Lung microvascular endothelial cell (primary cell): ENCODE measurements around the gene GMFB. TPM values are rescaled to one million over a fixed set of nuclear protein-coding genes. Genes with fewer than 3 reads are reported as not detected.

Source experiments
- DNase-seq, 2 donors: peaks; one replicate each; pipeline versions ENCODE4 v3.0.0 to v3.0.0-alpha.2; 2010; ENCODE audit warnings: low read depth in 2 of 2
- total RNA-seq: library from RNA; depleted of rRNA; stranded (reverse); fragments of >200 nt; gene quantifications from 2 replicates; pipeline ENCODE4 v1.2.1, GENCODE V29; 2014

GMFB gene
- total RNA-seq, result 68.9 and 82.3 TPM in 2 replicates

DNA sequence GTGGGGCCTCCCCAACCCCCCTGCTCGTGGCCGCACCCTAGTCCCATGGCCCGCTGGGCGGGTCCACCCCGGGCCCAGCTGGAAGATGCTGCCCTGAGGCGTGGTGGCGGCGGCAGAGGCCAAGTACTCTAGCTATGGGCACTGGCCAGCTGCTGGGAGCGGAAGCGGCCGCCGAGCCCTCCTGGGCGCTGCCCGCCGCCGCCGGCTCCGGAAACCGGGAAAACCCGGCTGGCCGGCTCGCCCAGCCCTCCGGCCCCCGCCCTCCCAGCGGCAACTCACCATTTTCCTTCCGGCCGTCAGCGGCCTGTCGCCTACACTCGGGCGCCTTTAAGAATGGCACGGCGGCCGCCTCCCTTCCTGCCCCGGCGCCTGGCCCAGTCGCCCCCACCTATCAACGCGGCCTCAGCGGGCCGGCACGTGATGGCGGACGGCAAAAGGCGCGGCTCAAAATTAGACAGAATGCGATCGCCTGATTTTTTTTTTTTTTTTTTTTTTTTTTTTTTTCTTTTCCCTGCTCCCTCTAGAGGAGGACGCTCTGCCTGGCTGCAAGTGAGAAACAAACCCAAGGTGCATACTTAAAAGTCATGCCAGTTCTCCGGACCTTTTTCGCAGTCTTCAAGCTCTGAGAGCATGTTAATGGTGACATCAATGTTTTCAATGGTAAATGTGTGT, at the start of gene GMFB:
Gene GMFB (minus strand): TSS at position 335 of the 672 bp plus-strand sequence. CDS start 53 bp downstream, at position 282.
- DNase-seq, result peak; percentile 94 to 97

DNA sequence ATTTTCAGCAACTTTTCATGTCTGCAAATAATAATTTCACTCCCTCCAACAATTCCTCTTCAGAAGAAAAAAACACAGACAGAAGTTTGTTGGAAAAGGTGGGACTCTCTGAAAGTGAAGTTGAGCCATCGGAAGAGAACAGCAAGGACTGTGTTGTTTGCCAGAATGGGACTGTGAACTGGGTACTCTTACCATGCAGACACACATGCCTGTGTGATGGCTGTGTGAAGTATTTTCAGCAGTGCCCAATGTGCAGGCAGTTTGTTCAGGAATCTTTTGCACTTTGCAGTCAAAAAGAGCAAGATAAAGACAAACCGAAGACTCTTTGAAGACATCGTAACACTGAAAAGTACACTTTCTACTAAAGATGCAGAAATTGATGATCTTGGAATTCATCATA, 49.3 kb upstream of the GMFB start:
- no peak for DNase-seq

DNA sequence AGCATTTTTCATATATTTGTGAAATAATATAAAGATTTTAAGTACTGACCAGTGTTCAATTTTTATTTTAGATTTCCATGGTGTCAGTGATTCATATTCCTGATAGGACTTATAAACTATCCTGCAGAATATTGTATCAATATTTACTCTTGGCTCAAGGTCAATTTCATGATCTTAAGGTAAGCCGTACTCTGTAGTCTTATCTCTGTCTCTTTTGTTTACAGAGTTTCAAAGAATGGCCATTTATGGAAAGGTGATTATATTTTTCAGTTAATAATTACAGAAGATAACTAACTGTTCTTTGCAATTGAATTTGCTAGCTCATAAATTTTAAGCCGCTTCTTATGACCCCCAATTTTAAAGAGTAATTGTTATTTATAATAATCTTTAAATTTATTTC, 48.9 kb upstream of the GMFB start:
- no peak for DNase-seq

DNA sequence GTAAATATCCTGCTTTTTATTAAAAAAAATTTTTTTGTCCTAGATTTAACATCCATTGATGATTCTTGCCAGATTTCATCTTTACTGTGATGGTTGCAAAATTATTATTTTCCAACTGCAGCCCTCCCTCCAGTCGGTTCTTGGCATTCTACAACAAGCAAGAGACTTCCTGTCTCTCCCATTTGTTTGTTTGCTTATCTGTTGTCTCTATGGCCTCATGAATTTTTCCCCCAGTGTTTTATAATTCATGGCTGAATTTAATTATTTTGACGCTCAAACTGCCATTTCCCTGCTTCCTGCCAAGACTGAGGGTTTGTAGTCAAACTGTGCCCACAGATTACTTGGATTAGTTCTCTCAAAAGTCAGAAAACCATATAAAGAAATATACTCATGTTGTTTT, 46.9 kb upstream of the GMFB start:
- no peak for DNase-seq

DNA sequence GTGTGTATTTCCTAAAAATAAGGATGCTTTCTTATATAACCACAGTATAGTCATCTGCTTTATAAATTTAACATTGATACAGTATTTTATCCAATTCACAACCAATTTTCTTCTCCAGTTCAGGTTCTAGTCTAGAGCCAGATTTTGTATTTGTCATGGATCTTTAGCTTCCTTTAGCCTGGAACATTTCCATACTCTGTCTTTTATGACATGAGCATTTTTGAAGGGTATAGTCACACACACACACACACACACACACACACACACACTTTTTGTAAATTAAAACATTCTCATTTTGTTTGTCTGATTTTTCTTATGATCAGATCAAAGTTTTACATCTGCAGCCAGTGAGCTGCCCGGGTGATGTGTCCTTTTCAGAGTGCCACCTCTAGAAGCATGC, 46.3 kb upstream of the GMFB start:
- no peak for DNase-seq

DNA sequence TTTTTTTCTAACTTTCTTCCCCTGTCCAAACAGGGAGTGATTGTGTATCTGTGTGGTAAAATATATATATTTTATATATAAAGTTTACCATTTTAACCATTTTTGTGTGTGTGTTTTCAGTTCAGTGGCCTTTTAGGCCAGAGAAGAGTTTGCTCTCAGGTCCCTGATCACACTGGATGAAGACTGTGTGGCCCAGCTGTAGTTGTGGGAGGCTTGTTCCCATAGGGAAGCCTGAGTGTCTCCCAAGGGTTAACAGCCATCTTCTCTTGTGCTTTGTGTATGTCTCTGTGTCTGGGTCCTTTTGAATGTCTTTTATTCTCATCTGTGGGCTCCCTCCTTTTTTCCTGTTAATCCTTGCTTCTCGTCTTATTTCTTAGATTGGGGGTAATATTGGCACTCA, 44.3 kb upstream of the GMFB start:
- DNase-seq, result no peak

DNA sequence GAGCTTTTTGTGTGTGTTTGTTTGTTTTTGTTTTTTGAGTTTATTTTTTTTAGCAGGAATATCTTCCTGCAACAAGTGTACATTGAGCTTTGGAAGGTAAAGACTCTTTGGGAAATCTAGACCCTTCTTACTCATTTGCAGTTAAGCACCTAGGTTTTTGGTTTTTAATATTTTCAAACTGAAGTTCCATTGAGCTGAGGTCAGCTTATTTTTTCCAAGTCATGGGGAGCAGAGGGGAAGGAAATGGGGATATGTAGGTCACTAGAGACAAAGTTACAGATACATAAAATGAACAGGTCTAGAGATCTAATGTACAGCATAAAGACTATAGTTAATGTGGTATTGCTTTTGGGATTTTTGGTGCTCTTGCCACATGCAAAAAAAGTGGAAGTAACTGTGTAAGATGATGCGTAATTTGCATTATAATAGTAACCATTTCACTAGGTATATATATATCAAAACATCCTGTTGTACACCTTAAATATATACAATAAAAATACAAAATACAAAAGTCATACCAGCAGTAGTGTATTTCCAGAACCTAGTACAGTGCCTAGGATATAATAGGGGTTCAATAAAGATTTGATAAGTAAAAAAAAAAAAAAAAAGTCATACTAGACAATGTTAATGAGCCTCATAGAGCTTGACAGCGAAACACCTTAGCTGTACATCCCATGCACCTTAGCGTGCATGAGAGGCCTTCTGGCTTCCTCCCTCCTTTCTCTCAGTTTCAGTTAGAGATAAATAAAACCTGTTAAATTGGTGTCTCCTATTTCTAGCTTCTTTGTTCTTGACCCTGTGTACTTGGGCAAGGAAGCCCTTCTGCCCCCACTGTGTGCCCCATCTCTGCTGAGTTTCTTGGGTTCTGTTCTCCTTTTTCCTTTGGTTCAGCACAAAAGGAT, 43.6 kb upstream of the GMFB start:
- no peak for DNase-seq

DNA sequence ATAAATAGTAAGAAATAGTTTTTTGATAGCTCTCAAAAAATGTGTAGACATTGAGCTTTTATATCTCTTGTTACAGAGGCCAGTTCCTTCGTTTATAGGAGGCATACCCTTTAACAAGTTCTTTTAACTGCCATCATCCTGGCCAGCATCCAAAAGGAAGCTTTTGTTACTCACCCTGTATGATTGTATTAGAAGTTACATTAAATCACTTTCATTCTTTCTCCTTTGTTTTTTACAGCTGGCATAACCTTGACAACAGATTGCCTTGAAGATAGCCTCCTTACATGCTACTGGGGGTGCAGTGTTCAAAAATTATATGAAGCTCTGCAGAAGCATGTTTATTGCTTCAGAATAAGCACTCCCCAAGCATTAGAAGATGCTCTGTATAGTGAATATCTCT, 41.0 kb upstream of the GMFB start:
- peak; percentile 55 to 92 for DNase-seq

DNA sequence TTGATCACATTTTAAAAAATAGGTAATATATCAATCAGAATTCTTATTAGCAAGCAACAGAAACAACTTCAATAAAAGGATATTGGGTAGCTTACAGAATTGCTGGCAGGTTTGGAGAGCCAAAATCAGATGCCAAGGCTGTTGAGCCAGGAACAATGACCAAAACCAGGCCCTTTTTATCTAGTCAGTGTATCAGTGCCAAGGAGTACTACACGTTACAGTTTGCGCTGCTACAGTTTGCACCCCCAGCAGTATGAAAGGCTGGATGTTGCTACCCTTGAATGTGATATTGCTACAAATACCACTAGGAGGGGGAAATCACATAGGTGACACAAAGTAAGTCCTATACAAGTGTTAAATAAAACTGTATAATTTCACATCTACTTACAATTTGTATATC, 40.2 kb upstream of the GMFB start:
- DNase-seq, result no peak

DNA sequence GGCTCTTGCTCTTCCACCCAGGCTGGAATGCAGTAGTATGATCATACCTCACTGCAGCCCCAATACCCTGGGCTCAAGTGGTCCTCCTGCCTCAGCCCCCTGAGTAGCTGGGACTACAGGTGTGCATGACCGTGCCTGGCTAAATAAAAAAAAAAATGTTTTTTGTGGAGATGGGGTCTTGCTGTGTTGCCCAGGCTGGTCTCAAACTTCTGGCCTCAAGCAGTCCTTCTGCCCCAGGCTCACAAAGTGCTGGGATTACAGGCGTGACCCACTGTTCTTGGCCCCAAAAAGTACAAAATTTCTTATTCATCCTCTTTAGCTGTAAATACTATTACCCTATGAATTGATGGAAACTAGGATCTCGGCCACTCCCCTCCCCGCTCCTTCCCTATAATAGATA, 35.6 kb upstream of the GMFB start:
- no peak for DNase-seq

DNA sequence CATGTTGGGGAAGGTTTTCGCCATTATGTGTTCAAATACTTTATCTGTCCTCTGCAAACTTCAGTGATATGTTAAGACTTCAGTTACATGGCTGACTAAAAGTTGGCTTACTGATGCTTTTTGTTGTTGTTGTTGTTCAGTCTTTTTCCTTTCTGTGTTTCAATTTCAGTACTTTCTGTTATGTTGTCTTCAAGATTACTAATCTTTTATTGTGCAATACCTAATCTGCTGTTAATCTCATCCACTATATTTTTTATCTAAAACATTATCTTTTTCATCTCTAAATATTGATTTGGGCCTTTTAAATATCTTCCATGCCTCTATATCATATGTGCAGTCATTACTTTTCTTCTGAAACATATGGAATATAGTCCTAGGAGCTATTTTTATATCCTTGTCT, 27.9 kb upstream of the GMFB start:
- DNase-seq, result no peak

DNA sequence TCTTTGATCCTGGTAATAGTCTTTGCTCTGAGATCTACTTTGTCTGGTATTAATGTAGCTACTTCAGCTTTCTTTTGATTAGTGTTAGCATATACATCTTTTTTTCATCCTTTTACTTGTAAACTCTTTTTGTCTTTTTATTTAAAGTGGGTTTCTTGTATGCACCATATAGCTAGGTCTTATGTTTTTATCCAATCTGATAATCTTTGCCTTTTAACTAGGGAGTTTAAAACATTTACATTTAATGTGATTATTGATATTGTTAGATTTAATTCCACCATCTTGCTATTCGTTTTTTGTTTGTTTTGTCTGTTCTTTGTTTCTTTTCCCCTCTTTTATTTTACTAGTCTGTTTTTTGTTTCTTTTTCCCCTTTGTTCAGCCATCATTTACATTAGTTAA, 26.9 kb upstream of the GMFB start:
- DNase-seq, result no peak

DNA sequence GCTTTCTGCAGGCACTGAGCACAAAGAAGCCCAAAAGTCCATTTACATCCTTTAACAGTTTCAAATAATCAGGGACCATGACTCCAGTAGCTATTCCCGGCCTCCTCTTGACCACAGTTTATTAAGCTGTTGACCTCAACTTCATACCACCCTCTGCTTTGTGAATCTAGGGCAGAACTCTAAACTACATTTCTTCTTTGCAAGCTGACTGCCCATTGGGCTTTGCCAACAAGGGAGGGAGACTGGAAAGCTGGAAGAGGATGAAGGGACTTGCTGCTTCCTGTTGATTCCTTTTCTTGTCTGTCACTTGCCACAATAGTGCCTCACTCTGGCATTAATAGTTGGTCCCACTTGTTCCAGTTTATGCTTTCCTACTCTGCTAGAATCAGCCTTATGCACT, 23.6 kb upstream of the GMFB start:
- no peak for DNase-seq

DNA sequence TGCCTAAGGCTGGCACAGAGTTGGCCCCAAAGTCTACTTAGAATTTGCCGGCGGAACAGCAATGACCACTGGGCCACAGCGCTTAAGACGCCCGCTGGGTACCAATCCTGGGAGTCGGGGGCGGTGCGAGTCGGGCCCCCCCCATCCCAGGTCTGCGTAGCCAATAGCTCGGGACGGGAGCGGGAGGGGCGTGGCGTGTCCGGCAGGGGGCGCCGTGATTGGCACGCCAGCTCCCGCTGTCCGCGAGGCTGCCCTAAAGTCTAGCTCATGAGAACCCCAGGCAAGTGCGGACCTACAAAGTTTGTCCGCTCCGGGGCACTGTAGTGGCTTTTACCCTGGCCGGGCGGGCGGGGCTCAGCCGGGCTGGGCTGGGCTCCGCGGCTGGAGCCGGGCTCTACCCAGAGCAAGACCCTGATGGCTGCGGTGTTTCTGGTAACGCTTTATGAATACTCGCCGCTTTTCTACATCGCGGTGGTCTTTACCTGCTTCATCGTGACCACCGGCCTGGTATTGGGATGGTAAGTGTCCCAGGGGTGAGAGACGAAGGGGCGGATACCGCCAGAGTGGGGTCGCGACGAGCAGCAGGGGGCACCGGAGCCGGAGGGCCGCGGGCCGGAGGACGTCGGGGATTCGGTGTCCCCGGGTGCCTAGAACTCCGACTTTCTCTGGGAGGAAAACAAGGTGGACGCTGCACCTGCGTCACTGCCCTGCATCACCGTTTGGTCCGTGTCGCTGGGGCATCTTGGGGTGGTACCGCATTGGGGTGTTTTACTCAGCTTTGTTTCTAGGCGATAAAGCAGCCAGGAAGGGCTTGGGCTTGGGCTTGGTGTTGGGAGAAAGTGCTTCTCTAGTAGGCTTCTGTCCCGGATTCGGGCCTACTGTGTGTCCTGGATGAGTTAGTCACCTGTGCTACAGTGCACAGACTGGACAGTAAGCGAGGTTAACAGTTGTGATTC, 21.0 kb upstream of the GMFB start, which contains the start of gene CGRRF1:
Gene CGRRF1 (plus strand): TSS at position 361 of the 956 bp plus-strand sequence. CDS start 54 bp downstream, at position 415.
- peak; percentile 99 for DNase-seq

DNA sequence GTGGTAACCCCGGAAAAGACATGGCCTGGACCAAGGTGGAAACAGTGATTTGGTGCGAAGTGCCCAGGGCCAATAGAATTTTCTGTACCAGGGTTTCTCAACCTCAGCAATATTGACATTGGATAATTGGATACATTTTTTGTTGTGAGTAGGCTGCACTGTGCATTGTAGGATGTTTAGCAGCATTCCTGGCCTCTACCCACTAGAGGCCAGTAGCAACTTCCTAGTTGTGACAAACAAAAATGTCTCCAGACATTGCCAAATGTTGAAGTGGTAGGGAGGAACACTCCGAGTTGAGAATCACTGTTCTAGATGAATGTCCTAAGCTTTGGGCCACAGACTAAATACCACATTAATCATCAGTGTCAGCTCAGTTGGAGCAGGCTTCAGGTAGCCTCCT, 14.7 kb upstream of the GMFB start:
- DNase-seq, result peak; percentile 24 to 55

DNA sequence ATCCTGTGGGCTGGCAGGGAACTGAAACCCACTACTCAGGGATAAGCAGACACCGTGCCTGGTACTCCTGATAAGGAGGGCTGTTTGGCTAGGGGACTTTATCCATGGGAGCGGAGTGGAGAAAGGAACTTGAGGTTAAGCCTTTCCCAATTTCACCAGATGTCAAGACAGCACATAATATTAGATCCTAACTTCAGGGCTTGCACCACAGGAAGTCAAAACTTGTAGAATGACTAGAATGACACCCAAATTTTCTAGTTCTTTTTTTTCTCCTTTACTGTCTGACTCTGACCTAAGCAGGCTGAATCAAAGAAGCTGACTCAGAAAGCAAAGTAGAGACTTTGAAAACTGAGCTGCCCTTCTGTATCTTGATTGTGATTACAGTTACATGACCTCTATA, 13.8 kb upstream of the GMFB start:
- DNase-seq, result no peak

DNA sequence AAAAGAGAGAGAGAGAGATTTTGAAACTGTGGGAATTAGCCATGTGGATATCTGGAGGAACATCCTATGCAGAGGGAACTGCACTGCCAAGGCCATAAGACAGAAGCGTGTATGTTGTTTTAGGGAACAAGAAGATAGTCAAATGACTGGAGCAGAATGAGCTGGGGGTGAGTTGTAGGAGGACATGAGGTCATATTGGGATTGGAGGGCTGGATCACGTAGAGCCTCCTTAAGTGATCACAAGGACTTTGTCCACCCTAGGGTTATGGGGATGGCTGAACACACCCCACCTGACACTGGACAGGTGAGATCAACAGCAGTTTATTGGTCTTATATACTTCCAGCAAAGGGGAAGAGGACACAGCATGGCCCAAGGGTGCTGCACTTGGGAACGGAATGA, 12.7 kb upstream of the GMFB start:
- no peak for DNase-seq

DNA sequence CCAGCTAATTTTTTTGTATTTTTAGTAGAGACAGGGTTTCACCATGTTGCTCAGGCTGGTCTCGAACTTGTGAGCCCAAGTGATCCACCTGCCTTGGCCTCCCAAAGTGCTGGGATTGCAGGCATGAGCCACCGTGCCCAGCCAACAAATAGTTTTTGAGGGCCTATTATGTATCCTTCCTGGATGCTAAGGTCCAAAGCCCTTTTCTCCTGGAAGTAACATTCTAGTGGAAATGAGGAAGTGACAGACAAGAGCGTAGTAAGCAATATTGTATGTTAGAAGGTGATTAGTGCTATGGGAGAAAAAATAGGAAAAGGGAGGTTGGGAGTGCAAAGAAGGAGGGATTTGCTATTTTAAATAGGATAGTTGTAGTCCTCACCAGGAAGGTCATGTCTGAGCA, 12.0 kb upstream of the GMFB start:
- no peak for DNase-seq

DNA sequence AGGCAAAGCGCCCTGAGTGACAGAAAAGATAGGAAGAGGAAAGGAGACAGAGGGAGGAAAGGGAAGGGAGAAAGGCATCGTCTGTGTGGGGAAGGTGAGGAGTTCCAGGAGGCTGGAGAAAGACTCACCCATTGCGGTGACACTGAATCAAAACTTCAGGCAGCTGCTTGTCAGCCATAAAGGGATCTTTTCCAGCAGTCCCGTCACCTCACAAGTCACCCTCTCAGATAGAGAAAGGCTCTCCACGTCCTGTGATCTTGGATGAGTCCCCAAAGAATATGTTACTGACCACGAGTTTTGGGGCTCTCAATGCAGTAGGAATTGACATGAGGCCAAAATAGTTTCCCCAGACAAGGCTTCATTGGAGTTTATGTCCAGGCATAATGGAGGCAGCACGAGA, 9.8 kb upstream of the GMFB start:
- no peak for DNase-seq

DNA sequence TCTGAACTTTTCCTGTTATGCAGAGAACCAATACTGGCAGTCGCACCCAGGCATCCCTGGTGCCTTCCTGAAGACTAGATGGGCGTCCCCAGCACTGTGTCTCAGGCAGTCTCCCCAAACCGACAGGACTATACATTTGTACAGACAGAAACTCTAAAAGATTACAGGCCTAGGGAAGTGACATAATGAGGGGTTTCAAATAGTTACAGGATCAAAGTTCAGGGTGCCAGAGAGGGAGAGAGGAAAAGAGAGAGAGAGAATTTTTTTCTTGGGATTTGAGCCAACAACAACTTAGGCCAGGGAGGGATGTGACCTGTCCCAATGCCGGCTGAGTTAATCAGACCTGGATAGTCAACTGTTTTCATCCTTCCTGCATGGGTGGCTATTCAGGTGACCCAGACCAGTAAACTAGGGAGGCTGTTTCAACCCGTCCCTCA, 9.3 kb upstream of the GMFB start:
- no peak for DNase-seq

DNA sequence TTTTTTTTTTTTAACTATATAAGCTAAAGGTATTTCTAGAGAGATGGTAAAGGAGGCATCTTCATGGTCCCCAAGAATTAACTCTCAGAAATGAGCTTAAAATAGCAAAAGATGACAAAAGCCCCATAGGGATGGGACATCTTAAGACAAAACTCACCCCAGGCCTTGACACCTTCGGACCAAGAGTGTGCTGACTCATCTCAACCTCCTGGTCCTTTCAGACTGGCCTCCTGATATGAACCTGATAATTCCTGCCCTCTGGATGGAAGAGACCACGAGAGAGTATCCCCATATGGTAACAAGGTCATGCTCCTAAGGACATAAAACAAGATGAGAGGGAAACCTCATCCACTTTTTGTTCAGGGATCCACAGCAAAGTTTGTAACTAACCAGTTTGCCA, 8.4 kb upstream of the GMFB start:
- DNase-seq, result no peak

DNA sequence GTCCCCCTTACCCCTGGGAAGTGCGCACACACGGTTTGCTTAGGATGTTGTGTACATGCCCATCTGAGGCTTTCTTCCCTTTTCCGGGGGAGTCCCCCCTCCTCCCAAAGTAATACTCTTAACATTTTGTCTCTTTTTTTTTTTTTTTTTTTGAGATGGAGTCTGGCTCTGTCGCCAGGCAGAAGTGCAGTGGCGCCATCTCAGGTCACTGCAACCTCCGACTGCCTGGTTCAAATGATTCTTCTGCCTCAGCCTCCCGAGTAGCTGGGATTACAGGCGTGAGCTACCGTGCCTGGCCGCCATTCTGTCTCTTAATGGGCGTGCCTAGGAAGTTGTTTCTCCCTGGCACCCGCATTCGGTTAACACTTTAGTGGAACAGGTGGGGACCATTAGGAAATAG, 4.5 kb upstream of the GMFB start:
- no peak for DNase-seq
